ENCODE data around the gene F2. TPM values are rescaled to one million over a fixed set of nuclear protein-coding genes. Genes with fewer than 3 reads are reported as not detected.
A peak's percentile ranks its signal among the peaks of the same experiment; 100 is the strongest.

Gene F2
- total and polyA plus RNA-seq, 5 experiments from 2014 or later: not detected

DNA sequence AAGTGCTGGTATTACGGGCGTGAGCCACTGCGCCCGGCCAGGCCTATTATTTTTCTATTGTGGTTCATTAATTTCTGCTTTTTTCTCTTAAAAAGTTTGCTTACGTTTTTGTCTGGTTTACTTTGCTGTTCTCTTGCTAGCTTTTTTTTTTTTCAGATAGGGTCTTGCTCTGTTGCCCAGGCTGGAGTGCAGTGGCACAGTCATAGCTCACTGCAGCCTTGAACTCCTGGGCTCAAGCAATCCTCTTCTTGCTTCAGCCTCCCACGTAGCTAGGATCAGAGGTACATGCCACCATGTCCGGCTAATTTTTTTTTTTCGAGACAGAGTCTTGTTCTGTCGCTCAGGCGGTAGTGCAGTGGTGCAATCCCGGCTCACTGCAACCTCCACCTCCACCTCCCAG is 18.7 kb downstream of the F2 start:
- H3K36me3 Mint-ChIP-seq: peaks cover 2 to 14% (median 9%) of the 10 kb centered on the region in 3 donors
- H3K9me3 Mint-ChIP-seq: no peaks in the 10 kb centered on the region
- H3K4me1 Mint-ChIP-seq: no peaks in the 10 kb centered on the region
- POLR2A ChIA-PET: no interaction called here
- H3K4me3 Mint-ChIP-seq: no peak overlapping the region
- DNase-seq: no peak
- peaks cover 0 to 3% (median 0%) of the 10 kb centered on the region in 5 donors for H3K27me3 Mint-ChIP-seq
- no peak for ATAC-seq
- peak overlapping the region in 3 of 10 donors; percentile 18 to 50 (median 38) for H3K27ac Mint-ChIP-seq

DNA sequence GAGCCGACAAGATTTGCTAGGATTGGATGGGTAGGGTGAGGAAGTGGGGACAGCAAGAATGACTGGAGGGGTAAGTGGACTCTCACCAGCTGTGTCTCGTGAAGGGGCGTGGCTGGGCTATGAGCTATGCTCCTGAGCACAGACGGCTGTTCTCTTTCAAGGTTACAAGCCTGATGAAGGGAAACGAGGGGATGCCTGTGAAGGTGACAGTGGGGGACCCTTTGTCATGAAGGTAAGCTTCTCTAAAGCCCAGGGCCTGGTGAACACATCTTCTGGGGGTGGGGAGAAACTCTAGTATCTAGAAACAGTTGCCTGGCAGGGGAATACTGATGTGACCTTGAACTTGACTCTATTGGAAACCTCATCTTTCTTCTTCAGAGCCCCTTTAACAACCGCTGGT is 19.9 kb downstream of the F2 start:
- Mint-ChIP-seq H3K27me3 (peaks cover 0 to 3% (median 0%) of the 10 kb centered on the region in 5 donors), H3K4me3 (no peak overlapping the region), H3K27ac (no peak overlapping the region), H3K4me1 (no peaks in the 10 kb centered on the region), H3K9me3 (no peaks in the 10 kb centered on the region), H3K36me3 (peaks cover 5 to 25% (median 15%) of the 10 kb centered on the region in 3 donors)
- ATAC-seq: no peak
- no peak for DNase-seq
- POLR2A ChIA-PET: no interaction called here

DNA sequence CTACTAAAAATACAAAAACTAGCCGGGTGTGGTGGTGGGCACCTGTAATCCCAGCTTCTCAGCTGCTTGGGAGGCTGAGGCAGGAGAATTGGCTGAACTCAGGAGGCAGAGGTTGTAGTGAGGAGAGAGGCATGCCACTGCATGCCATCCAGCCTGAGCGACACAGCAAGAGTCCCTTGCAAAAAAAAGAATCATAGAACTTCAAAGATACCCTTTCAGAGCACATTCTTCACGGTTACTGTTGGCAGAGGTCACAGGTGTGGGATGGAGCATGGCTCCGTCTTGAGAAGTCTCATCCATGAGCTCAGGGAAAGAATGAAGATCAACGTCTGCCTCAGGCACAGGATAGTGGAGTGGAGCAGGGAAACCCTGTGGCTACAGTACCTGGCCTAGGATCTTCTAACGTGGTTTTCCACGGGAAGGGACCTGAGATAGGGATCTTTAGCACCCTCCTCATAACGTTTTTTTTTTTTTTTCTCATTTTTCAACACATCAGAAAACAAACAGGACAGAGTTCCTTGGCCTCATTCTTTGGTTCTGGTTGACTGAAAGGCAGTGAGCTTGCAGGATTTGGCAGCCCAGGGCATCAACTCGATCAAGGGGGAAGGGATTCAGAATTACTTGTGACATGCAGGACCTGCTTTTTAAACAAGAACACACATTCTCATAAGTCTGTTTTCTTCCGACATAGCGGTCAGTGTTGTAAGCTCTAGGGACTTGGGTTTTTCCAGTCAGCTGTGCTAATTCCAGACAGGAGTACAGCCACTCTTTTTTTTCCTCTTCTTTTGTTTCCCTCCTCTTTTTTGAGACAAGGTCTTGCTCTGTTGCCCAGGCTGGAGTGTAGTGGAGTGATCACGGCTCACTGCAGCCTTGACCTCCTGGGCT is 22.8 kb downstream of the F2 start:
- no peaks in the 10 kb centered on the region for H3K9me3 Mint-ChIP-seq
- no peaks in the 10 kb centered on the region for H3K4me1 Mint-ChIP-seq
- H3K36me3 Mint-ChIP-seq: peaks cover 5 to 48% (median 17%) of the 10 kb centered on the region in 3 donors
- H3K27me3 Mint-ChIP-seq: no peaks in the 10 kb centered on the region
- ATAC-seq (no peak), DNase-seq (no peak)
- H3K4me3 Mint-ChIP-seq: no peak overlapping the region
- POLR2A ChIA-PET: no interaction called here
- peak overlapping the region in 6 of 10 donors; percentile 7 to 91 (median 50) for H3K27ac Mint-ChIP-seq

DNA sequence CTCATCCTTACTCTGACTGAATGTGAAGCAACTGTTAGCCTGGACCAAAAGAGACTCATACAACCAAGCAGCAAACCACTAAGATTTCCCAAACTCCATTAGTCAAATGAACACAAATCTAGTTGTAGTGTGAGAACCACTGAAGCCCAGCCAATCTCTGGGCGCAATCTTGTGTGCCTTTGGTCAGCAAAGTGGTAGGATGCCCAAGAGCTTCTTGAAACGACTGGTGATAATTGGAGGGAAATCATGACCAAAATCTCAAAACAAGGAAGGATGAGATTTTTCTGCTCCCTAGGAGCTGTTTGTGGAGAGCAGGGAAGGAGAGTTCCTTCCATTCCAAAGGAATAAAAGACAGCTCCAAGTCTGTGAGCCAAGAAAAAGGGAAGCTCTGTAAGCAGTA is 24.0 kb downstream of the F2 start:
- Mint-ChIP-seq H3K27me3 (no peaks in the 10 kb centered on the region), H3K4me1 (no peaks in the 10 kb centered on the region), H3K27ac (peak overlapping the region in 3 of 10 donors; percentile 15 to 68 (median 41)), H3K9me3 (no peaks in the 10 kb centered on the region), H3K4me3 (no peak overlapping the region), H3K36me3 (peaks cover 7 to 60% (median 21%) of the 10 kb centered on the region in 3 donors)
- no peak for DNase-seq
- ATAC-seq: no peak
- POLR2A ChIA-PET: no interaction called here

DNA sequence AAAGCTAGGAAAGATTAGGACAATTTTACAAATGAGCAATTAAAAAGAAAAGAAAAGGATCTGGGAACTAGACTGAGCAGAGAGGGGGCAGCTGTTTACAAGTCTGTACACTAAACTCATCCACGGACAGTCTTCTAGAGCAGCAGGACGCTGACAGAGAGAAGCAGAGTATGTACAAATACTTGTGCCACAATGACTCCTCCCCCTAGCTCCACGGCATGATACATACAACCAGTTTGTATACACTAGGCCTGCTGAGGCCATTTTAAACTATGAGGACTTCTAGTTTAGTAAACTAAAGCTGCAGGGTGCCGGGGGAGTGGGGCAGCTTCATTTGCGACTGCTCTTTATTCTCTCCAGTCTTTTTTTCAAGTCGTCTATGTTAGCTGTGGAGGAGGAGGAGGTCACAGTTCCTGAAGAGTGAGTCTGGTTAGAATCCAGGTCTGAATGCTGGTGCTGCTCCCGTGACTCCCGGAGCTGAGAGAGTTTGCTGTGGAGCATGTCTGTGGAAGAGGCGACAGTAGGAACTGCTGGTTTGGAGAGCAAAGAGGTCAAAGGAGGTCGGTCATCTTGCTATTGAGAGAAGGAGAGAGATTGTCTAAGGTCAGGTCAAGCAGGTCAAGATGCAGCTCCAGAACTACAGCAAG is 24.8 kb downstream of the F2 start:
- ATAC-seq: no peak
- POLR2A ChIA-PET: interaction anchor here (0.6 kb wide), 1 partner anchor 78 kb away, joined by 3 read pairs; no protein-coding TSS in a partner anchor

DNA sequence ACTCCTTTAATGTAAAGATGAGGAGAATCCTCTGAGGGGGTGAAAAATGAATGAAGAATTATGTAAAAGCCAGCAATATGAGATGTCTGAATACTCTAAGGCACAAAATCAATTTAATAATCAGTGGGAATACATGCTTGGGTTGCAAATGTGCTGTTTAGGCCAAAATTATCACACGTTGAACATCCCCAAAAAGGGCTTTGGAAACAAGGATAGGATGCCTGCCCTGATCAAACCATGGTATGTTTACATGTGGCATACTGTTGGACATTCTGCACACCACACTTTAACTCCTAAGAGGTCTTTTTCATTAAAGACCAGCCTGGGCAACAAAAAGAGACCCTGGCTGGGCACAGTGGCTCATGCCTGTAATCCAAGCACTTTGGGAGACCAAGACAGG is 26.3 kb downstream of the F2 start:
- Mint-ChIP-seq H3K27me3 (no peaks in the 10 kb centered on the region), H3K27ac (peak overlapping the region in 4 of 10 donors; percentile 1 to 58 (median 40)), H3K4me1 (no peaks in the 10 kb centered on the region), H3K9me3 (no peaks in the 10 kb centered on the region), H3K4me3 (no peak overlapping the region), H3K36me3 (peaks cover 10 to 82% (median 29%) of the 10 kb centered on the region in 3 donors)
- ATAC-seq (no peak), DNase-seq (no peak)
- POLR2A ChIA-PET: interaction anchor here (0.9 kb wide), 1 partner anchor 18 kb away, joined by 3 read pairs; no protein-coding TSS in a partner anchor

More for the DNA sequence above, 24.8 kb downstream of the F2 start:
- peak overlapping the region in 5 of 10 donors; percentile 24 to 84 (median 56) for H3K27ac Mint-ChIP-seq
- peaks cover 10 to 67% (median 26%) of the 10 kb centered on the region in 3 donors for H3K36me3 Mint-ChIP-seq
- no peaks in the 10 kb centered on the region for H3K27me3 Mint-ChIP-seq
- H3K9me3 Mint-ChIP-seq: no peaks in the 10 kb centered on the region
- no peak for DNase-seq
- no peak overlapping the region for H3K4me3 Mint-ChIP-seq
- no peaks in the 10 kb centered on the region for H3K4me1 Mint-ChIP-seq

DNA sequence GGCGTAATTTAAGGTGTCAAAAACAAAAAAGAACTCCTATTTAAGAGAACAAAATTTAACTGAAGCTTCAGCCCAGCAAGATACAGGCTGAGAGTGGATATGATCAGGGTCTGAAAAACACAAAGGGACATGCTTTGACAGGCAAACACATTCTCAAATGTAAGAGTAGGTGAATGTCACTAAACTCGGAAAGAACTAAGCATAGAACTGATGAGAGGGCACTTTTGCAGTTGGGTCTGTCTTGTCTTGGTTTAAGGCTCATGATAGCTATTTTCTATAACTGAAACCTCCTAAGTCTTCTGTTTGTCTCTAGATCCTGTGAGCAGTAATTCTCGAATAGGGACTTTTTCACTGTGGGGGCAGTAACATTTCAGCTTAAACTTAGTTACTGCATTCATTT is 27.0 kb downstream of the F2 start:
- H3K9me3 Mint-ChIP-seq: no peaks in the 10 kb centered on the region
- no peak overlapping the region for H3K4me3 Mint-ChIP-seq
- POLR2A ChIA-PET: interaction anchor here (0.9 kb wide), 1 partner anchor 17 kb away, joined by 3 read pairs; no protein-coding TSS in a partner anchor
- peak overlapping the region in 1 of 10 donors; percentile 47 for H3K27ac Mint-ChIP-seq
- no peak for ATAC-seq
- no peak for DNase-seq
- H3K27me3 Mint-ChIP-seq: no peaks in the 10 kb centered on the region
- H3K36me3 Mint-ChIP-seq: peaks cover 10 to 88% (median 34%) of the 10 kb centered on the region in 3 donors
- no peaks in the 10 kb centered on the region for H3K4me1 Mint-ChIP-seq

DNA sequence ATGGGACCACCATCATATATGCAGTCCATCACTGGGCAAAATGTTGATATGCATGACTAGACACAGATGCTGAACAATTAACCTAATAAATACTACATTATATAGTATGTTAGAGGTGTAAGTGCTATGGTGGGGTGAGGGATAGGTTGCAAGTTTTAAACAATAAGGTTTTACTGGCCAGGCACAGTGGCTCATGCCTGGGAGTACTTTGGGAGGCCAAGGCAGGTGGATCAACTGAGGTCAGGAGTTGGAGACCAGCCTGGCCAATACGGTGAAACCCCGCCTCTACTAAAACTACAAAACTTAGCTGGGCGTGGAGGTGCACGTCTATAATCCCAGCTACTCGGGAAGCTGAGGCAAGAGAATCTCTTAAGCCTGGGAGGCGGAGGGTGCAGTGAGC is 28.1 kb downstream of the F2 start:
- Mint-ChIP-seq H3K4me1 (no peaks in the 10 kb centered on the region), H3K9me3 (no peaks in the 10 kb centered on the region), H3K4me3 (no peak overlapping the region), H3K27ac (no peak overlapping the region), H3K27me3 (no peaks in the 10 kb centered on the region), H3K36me3 (peaks cover 10 to 87% (median 34%) of the 10 kb centered on the region in 3 donors)
- ATAC-seq (no peak), DNase-seq (no peak)
- POLR2A ChIA-PET: interaction anchor here (0.7 kb wide), 1 partner anchor 104 kb away, joined by 4 read pairs; no protein-coding TSS in a partner anchor

DNA sequence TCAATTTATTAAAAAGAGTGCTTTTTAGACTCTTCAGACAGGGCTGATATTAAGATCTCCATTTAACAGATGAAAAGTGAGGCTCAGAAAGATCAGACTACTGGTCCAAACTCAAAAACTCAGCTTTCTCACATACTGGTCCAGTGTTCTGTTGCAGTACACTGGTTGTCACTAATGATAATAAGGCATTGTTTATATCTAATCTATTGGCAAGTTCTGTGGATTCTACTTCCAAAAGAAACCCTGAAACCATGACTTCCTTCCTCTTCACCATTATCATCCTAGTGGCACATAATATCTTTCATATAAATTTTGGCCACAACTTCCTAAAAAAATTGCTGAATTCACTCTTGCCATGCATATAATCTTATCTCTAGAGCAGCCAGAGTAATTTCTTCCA is 36.9 kb downstream of the F2 start:
- Mint-ChIP-seq H3K27me3 (no peaks in the 10 kb centered on the region), H3K36me3 (peaks cover 8 to 89% (median 25%) of the 10 kb centered on the region in 3 donors), H3K4me3 (no peak overlapping the region), H3K4me1 (no peaks in the 10 kb centered on the region), H3K9me3 (no peaks in the 10 kb centered on the region), H3K27ac (peak overlapping the region in 1 of 10 donors; percentile 79)
- POLR2A ChIA-PET: no interaction called here
- ATAC-seq (no peak), DNase-seq (no peak)

DNA sequence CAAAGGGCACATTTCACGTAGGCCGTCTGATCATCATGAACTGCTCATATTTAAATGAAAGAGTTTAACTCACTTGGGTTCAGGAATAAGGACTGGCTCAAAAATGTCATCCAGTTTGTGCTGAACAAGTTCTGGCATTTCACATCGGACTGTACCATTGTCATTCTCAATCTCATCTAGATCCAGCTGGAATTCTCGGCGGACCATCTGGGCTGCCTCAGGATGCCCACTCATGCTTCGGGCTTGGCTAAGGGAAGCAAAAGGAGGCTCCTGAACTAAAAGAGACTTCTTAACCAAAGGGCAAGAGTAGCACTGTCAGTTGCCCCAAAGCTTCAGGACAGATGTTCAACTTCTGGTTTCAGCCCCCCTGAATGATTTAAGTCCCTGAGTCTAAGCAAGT is 40.2 kb downstream of the F2 start:
- Mint-ChIP-seq H3K9me3 (no peaks in the 10 kb centered on the region), H3K27ac (no peak overlapping the region), H3K4me1 (no peaks in the 10 kb centered on the region), H3K36me3 (peaks cover 5 to 94% (median 26%) of the 10 kb centered on the region in 3 donors), H3K4me3 (no peak overlapping the region), H3K27me3 (no peaks in the 10 kb centered on the region)
- DNase-seq: no peak
- no peak for ATAC-seq
- POLR2A ChIA-PET: no interaction called here

DNA sequence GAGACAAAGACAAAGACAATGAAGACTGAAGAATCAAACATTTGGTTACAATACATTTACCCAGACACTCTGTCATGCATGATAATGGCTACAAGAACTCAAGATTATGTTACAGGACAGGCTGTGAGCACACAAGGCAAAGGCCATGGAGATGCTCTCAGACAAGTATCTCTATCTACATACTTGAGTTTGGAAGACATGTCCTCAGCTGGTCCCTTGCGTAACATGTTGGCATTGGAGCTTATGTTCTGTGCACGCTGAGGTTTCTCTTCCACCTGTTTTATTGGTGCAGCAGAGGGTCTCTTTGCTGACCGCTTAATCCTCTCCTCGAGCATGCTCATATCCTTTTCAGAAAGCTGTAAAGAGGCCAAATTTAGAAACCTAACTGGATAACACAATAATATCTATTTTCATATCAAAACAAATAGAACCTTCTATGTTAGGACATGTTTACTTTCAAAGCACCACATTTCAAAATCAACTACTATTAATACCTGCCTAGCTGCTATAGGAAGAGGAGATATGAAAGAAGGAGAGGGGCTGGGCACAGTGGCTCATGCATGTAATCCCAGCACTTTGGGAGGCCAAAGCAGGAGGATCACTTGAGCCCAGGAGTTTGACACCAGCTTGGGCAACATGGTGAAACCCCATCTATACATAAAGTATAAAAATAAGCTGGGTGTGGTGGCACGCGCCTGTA is 41.6 kb downstream of the F2 start:
- H3K27ac Mint-ChIP-seq: no peak overlapping the region
- H3K27me3 Mint-ChIP-seq: no peaks in the 10 kb centered on the region
- POLR2A ChIA-PET: no interaction called here
- no peak for ATAC-seq
- no peak for DNase-seq
- no peak overlapping the region for H3K4me3 Mint-ChIP-seq
- H3K36me3 Mint-ChIP-seq: peaks cover 5 to 90% (median 25%) of the 10 kb centered on the region in 3 donors
- H3K9me3 Mint-ChIP-seq: no peaks in the 10 kb centered on the region
- H3K4me1 Mint-ChIP-seq: no peaks in the 10 kb centered on the region

DNA sequence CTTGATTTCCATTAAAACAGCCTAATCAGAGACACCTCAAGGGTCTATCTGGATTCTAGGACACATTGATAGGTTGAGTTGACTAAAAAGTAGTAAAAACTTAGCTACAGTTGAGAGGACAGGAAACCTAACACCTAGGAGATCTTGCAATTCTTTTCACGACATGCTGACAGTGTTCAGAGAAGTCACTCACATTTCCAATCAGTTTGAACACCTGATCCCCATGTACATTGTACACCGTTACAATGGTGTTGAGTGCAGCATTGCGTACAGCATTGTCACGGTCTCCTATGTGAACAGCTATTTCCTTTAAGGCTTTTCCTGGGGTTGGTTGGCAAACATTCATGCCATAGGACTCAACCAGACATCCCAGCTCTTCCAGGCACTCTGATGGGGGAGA is 42.8 kb downstream of the F2 start:
- Mint-ChIP-seq H3K9me3 (no peaks in the 10 kb centered on the region), H3K36me3 (peaks cover 5 to 90% (median 28%) of the 10 kb centered on the region in 3 donors), H3K27me3 (no peaks in the 10 kb centered on the region), H3K4me3 (no peak overlapping the region), H3K27ac (peak overlapping the region in 2 of 10 donors; percentile 10 to 20), H3K4me1 (no peaks in the 10 kb centered on the region)
- POLR2A ChIA-PET: interaction anchor here (0.6 kb wide), 1 partner anchor 268 kb away, joined by 3 read pairs; no protein-coding TSS in a partner anchor
- no peak for DNase-seq
- ATAC-seq: no peak

Data from naive thymus-derived CD8-positive, alpha-beta T cell (primary cell).